Natural killer cell (primary cell): ENCODE data around the gene IKZF5. TPM values are rescaled to one million over a fixed set of nuclear protein-coding genes. Genes with fewer than 3 reads are reported as not detected.

Experiments used
- ATAC-seq, 3 donors: fragments of 150-1000 bp in 2 of 3; fragments of 200-7000 bp in 1 of 3; cut with Tn5 transposase; 1 replicate in 1 of 3; 2 replicates in 2 of 3; pipeline ENCODE4 v1.10.0; 2021; ENCODE audit warnings: mild to moderate bottlenecking in 2 of 3, moderate library complexity in 2 of 3
- DNase-seq, 2 donors: peaks; one replicate each; pipeline versions ENCODE4 v3.0.0 to v3.0.0-alpha.2; 2013 to 2021; ENCODE audit warnings: mixed read lengths in 1 of 2
- H3K27ac ChIP-seq: one replicate; pipeline ENCODE4 v1.5.1; 2013; ENCODE audit warnings: mild to moderate bottlenecking, low read length
- H3K27me3 ChIP-seq: one replicate; pipeline ENCODE4 v1.6.1; 2013; ENCODE audit warnings: low read length; ENCODE audit not compliant: control insufficient read depth, insufficient read depth
- H3K36me3 ChIP-seq: one replicate; pipeline ENCODE4 v1.6.1; 2013; ENCODE audit warnings: low read length; ENCODE audit not compliant: control insufficient read depth, insufficient read depth
- H3K4me1 ChIP-seq: one replicate; pipeline ENCODE4 v1.6.1; 2013; ENCODE audit warnings: low read length; ENCODE audit not compliant: control insufficient read depth, insufficient read depth
- H3K4me3 ChIP-seq: one replicate; pipeline ENCODE4 v1.5.1; 2013; ENCODE audit warnings: low read length
- H3K9me3 ChIP-seq: one replicate; pipeline ENCODE4 v1.6.1; 2013; ENCODE audit warnings: low read length; ENCODE audit not compliant: control insufficient read depth, insufficient read depth
- H3K27ac Mint-ChIP-seq, 2 donors: one replicate each; pipeline ENCODE4 v1.8.0; 2022; ENCODE audit warnings: mild to moderate bottlenecking in 2 of 2, mixed read lengths in 2 of 2, moderate library complexity in 1 of 2
- H3K27me3 Mint-ChIP-seq, 2 donors: one replicate each; pipeline ENCODE4 v1.8.0; 2022; ENCODE audit warnings: low read depth in 2 of 2, mixed read lengths in 2 of 2
- H3K36me3 Mint-ChIP-seq: one replicate; pipeline ENCODE4 v1.8.0; 2022; ENCODE audit warnings: mixed read lengths
- H3K4me1 Mint-ChIP-seq, 2 donors: one replicate each; pipeline ENCODE4 v1.8.0; 2022; ENCODE audit warnings: mixed read lengths in 2 of 2
- H3K4me3 Mint-ChIP-seq: one replicate; pipeline ENCODE4 v1.8.0; 2022; ENCODE audit warnings: mild to moderate bottlenecking, moderate library complexity, mixed read lengths
- H3K9me3 Mint-ChIP-seq, 2 donors: one replicate each; pipeline ENCODE4 v1.8.0; 2022; ENCODE audit warnings: mixed read lengths in 2 of 2
- whole genome bisulfite sequencing: methylation state at CpG from one replicate; pipeline ENCODE4 v1.1.7; 2013; ENCODE audit warnings: missing lambda C conversion rate; ENCODE audit not compliant: insufficient coverage; 5-methylcytosine and 5-hydroxymethylcytosine counted together
- intact Hi-C: fragments of 100-400 bp; cut with micrococcal nuclease; formaldehyde crosslinking; loops from one replicate; pipeline ENCODE4 v1.14.2; 2022
- total RNA-seq, 4 donors: library from RNA; stranded (reverse); fragments of 120-200 nt in 1 of 4; gene quantifications; one replicate each; pipeline versions ENCODE4 v1.2.3 to v1.2.4, GENCODE V29; 2013 to 2022
- TF ChIP-seq, protein P1 (sequence below): fragments of 200-600 bp; IDR thresholded peaks from one replicate; pipeline ENCODE4 v1.8.0; 2022; ENCODE audit warnings: antibody characterized with exemption

IKZF5 gene
- total RNA-seq, 3 donors from 2014 or later (not counting 1 experiment from before 2014, with no cell fraction given), result 40.3 to 65.0 (median 51.8) TPM

- H3K27ac ChIP-seq, result no peak overlapping the region
- Mint-ChIP-seq H3K4me1 (peaks cover 16 to 17% of the 10 kb centered on the region in 2 donors), H3K27ac (no peak overlapping the region), H3K9me3 (no peaks in the 10 kb centered on the region), H3K4me3 (no peak overlapping the region), H3K36me3 (peaks cover 5% of the 10 kb centered on the region), H3K27me3 (no peaks in the 10 kb centered on the region)
- intact Hi-C loops, result no loop called here
- TF ChIP-seq, protein P1, sequence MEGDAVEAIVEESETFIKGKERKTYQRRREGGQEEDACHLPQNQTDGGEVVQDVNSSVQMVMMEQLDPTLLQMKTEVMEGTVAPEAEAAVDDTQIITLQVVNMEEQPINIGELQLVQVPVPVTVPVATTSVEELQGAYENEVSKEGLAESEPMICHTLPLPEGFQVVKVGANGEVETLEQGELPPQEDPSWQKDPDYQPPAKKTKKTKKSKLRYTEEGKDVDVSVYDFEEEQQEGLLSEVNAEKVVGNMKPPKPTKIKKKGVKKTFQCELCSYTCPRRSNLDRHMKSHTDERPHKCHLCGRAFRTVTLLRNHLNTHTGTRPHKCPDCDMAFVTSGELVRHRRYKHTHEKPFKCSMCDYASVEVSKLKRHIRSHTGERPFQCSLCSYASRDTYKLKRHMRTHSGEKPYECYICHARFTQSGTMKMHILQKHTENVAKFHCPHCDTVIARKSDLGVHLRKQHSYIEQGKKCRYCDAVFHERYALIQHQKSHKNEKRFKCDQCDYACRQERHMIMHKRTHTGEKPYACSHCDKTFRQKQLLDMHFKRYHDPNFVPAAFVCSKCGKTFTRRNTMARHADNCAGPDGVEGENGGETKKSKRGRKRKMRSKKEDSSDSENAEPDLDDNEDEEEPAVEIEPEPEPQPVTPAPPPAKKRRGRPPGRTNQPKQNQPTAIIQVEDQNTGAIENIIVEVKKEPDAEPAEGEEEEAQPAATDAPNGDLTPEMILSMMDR, result no peak
- H3K27me3 ChIP-seq, result no peaks in the 10 kb centered on the region
- H3K9me3 ChIP-seq, result no peaks in the 10 kb centered on the region
- WGBS, result 98% methylated on average over 6 of the region's 6 CpGs
- H3K36me3 ChIP-seq, result no peaks in the 10 kb centered on the region
- DNase-seq, result no peak
- no peak overlapping the region for H3K4me3 ChIP-seq
- H3K4me1 ChIP-seq, result peaks cover 12% of the 10 kb centered on the region
- no peak for ATAC-seq
Observed at GRCh38 chr10:122983898-122984297, 24.7 kb downstream of the IKZF5 start.

DNA sequence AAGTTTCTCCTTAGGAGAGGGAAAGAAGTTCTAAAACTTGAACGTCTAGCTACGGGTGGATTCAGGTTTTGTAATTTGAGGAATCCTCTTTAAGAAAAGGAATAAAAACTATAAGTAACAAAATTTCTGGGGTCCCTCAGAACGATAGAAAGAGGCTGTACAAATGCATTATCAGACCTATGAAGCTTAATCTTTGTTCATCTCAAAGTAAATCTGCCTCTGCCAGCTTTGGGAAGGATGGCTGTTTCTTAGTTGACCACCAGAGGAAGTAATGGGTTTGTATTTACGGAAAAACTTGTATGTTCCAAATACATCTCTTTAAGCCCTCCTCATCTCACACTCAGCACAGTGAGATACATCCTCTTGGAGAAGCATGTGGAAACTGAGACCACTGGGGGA lies 27.5 kb downstream of the IKZF5 start:
- H3K9me3 Mint-ChIP-seq, result no peaks in the 10 kb centered on the region
- H3K4me3 ChIP-seq, result no peak overlapping the region
- peak overlapping the region; percentile 90 for H3K4me3 Mint-ChIP-seq
- H3K27me3 Mint-ChIP-seq, result peaks cover 9 to 15% of the 10 kb centered on the region in 2 donors
- TF ChIP-seq, protein P1, result no peak
- ATAC-seq (no peak), DNase-seq (peak in 1 of 2 donors; percentile 34)
- H3K36me3 ChIP-seq, result no peaks in the 10 kb centered on the region
- H3K27me3 ChIP-seq, result no peaks in the 10 kb centered on the region
- H3K27ac ChIP-seq, result peak overlapping the region; percentile 4
- WGBS, result 39% methylated on average over 3 of the region's 4 CpGs
- peak overlapping the region; percentile 90 to 93 for H3K27ac Mint-ChIP-seq
- H3K36me3 Mint-ChIP-seq, result no peaks in the 10 kb centered on the region
- intact Hi-C loops, result no loop called here
- H3K4me1 Mint-ChIP-seq, result peaks cover 16 to 17% of the 10 kb centered on the region in 2 donors
- peaks cover 12% of the 10 kb centered on the region for H3K4me1 ChIP-seq
- no peaks in the 10 kb centered on the region for H3K9me3 ChIP-seq

- DNase-seq, result peak; percentile 92 to 96
- H3K4me3 ChIP-seq, result peak within 1 kb of the TSS; percentile 88
- TF ChIP-seq, protein P1, result peak; percentile 95
- ATAC-seq, result peak; percentile 95 to 98 (median 95)
- peaks cover 12% of the 10 kb centered on the region for H3K4me1 ChIP-seq
- peak within 1 kb of the TSS; percentile 94 for H3K27ac ChIP-seq
- H3K9me3 Mint-ChIP-seq, result no peaks in the 10 kb centered on the region
- peak within 1 kb of the TSS; percentile 90 to 93 for H3K27ac Mint-ChIP-seq
- WGBS, result under 1% methylated on average over 69 of the region's 73 CpGs
- no peaks in the 10 kb centered on the region for H3K36me3 ChIP-seq
- no peaks in the 10 kb centered on the region for H3K36me3 Mint-ChIP-seq
- H3K4me1 Mint-ChIP-seq, result peaks cover 16 to 17% of the 10 kb centered on the region in 2 donors
- no peaks in the 10 kb centered on the region for H3K9me3 ChIP-seq
- H3K27me3 Mint-ChIP-seq, result peaks cover 9 to 15% of the 10 kb centered on the region in 2 donors
- peak within 1 kb of the TSS; percentile 90 for H3K4me3 Mint-ChIP-seq
- intact Hi-C loops, result loop anchor here (1.0 kb wide), 3 partner anchors 26 to 101 kb away; partner anchors contain the start of genes C10orf88, FAM24B and IKZF5
- H3K27me3 ChIP-seq, result no peaks in the 10 kb centered on the region
Observed at GRCh38 chr10:122980209-122981065, 28.2 kb downstream of the IKZF5 start, which contains the start of gene PSTK. TSS of gene PSTK (plus strand) at chr10:122980401. CDS start at chr10:122980480, 79 bp downstream.
